H1 (cell line): ENCODE results near the gene HYAL1. TPM values are rescaled to one million over a fixed set of nuclear protein-coding genes. Genes with fewer than 3 reads are reported as not detected.

Source experiments
- CTCF ChIA-PET: fragments of 300-600 bp; sonication (Branson Sonifier 250); formaldehyde crosslinking; loops from one replicate; lab custom pipeline; 2021; ENCODE audit not compliant: partially characterized antibody; lab: Charles Lee
- POLR2A ChIA-PET: fragments of 300-600 bp; sonication (Branson Sonifier 250); formaldehyde crosslinking; loops from one replicate; lab custom pipeline; 2021; ENCODE audit warnings: inconsistent platforms; ENCODE audit not compliant: partially characterized antibody; lab: Charles Lee
- DNase-seq, 2 experiments: peaks; one replicate each; pipeline versions ENCODE4 v3.0.0 to v3.0.0-alpha.2; 2010 to 2022; ENCODE audit warnings: low spot score in 2 of 2, low read depth in 1 of 2, mixed read lengths in 1 of 2
- FAIRE-seq: peaks from 2 replicates; lab custom pipeline; 2011; peaks lifted over from hg19 to GRCh38; lab: Jason Lieb, UNC
- H2AFZ ChIP-seq: 2 replicates; pipeline ENCODE4 v1.8.1; 2012; ENCODE audit warnings: low read length, inconsistent platforms
- H2AK5ac ChIP-seq: 2 replicates; pipeline ENCODE4 v1.6.1; 2013; ENCODE audit warnings: low read depth, low read length
- H2BK120ac ChIP-seq: replicated peaks from 2 replicates; pipeline ENCODE3; 2013; ENCODE audit warnings: low read depth, low read length, inconsistent platforms
- H2BK12ac ChIP-seq: 2 replicates; pipeline ENCODE4 v1.6.1; 2013; ENCODE audit warnings: low read depth, low read length
- H2BK15ac ChIP-seq: 2 replicates; pipeline ENCODE4 v1.6.1; 2013; ENCODE audit warnings: low read length
- H2BK20ac ChIP-seq: 2 replicates; pipeline ENCODE4 v1.6.1; 2013; ENCODE audit warnings: low read length
- H2BK5ac ChIP-seq: 2 replicates; pipeline ENCODE4 v1.6.1; 2013; ENCODE audit warnings: low read depth, low read length
- H3K14ac ChIP-seq: 2 replicates; pipeline ENCODE4 v1.6.1; 2013; ENCODE audit warnings: inconsistent platforms; ENCODE audit not compliant: insufficient read length
- H3K18ac ChIP-seq: 2 replicates; pipeline ENCODE4 v1.6.1; 2013; ENCODE audit warnings: low read length; ENCODE audit errors: extremely low read depth
- H3K23ac ChIP-seq: 2 replicates; pipeline ENCODE4 v1.6.1; 2013; ENCODE audit warnings: inconsistent platforms; ENCODE audit not compliant: insufficient read length
- H3K23me2 ChIP-seq: 2 replicates; pipeline ENCODE4 v1.6.1; 2013; ENCODE audit warnings: low read depth, low read length
- H3K27ac ChIP-seq: 2 replicates; pipeline ENCODE4 v1.6.1; 2011; ENCODE audit warnings: low read depth, low read length, inconsistent platforms
- H3K27me3 ChIP-seq, 4 experiments: replicated peaks in 1 of 4; 1 replicate in 1 of 4; 2 replicates in 3 of 4; pipeline versions ENCODE4 v1.6.1 to v1.8.1; 2011 to 2013; ENCODE audit warnings: low read length in 3 of 4, mild to moderate bottlenecking in 3 of 4, inconsistent platforms in 2 of 4, mixed read lengths in 2 of 4, moderate library complexity in 1 of 4; ENCODE audit not compliant: control insufficient read depth in 3 of 4, insufficient read depth in 3 of 4; ENCODE audit errors: extremely low read depth in 1 of 4
- H3K36me3 ChIP-seq, 4 experiments: 2 replicates each; pipeline versions ENCODE4 v1.6.1 to v1.8.1; 2011 to 2013; ENCODE audit warnings: mild to moderate bottlenecking in 4 of 4, low read length in 3 of 4, moderate library complexity in 2 of 4, control low read depth in 1 of 4, inconsistent platforms in 1 of 4; ENCODE audit not compliant: insufficient read depth in 4 of 4, control insufficient read depth in 2 of 4
- H3K4ac ChIP-seq: replicated peaks from 2 replicates; pipeline ENCODE3; 2013; ENCODE audit warnings: low read length, low read depth, mixed read lengths, inconsistent platforms; ENCODE audit not compliant: insufficient read length
- H3K4me1 ChIP-seq, 4 experiments: replicated peaks in 1 of 4; 1 replicate in 1 of 4; 2 replicates in 3 of 4; pipeline versions ENCODE4 v1.6.1 to v1.8.1; 2011 to 2013; ENCODE audit warnings: low read length in 3 of 4, inconsistent platforms in 2 of 4, mixed read lengths in 1 of 4; ENCODE audit not compliant: insufficient read depth in 4 of 4, control insufficient read depth in 3 of 4
- H3K4me2 ChIP-seq, 2 experiments: 2 replicates each; pipeline versions ENCODE4 v1.6.1 to v1.8.1; 2011 to 2013; ENCODE audit warnings: low read depth in 2 of 2, low read length in 2 of 2, control low read depth in 1 of 2, inconsistent platforms in 1 of 2, mild to moderate bottlenecking in 1 of 2; ENCODE audit not compliant: insufficient read depth in 1 of 2
- H3K4me3 ChIP-seq, 4 experiments: fragments of 200-600, 300-600 bp in 1 of 4; sonication (generic), shearing (Covaris generic), sonication (Bioruptor Twin) in 1 of 4; 2 replicates each; pipeline versions ENCODE4 v1.5.1 to v1.8.1; 2011 to 2016; ENCODE audit warnings: low read length in 4 of 4, low read depth in 3 of 4, control low read depth in 2 of 4, inconsistent platforms in 2 of 4, mild to moderate bottlenecking in 2 of 4, mixed read lengths in 1 of 4, moderate library complexity in 1 of 4; ENCODE audit not compliant: insufficient read depth in 2 of 4; ENCODE audit errors: extremely low read depth in 1 of 4
- H3K56ac ChIP-seq: replicated peaks from 2 replicates; pipeline ENCODE3; 2013; ENCODE audit warnings: low read depth, mild to moderate bottlenecking, mixed read lengths, low read length, inconsistent platforms; ENCODE audit not compliant: insufficient read length
- H3K79me1 ChIP-seq: 2 replicates; pipeline ENCODE4 v1.6.1; 2013; ENCODE audit warnings: low read depth, low read length, control low read depth
- H3K79me2 ChIP-seq, 2 experiments: 2 replicates each; pipeline versions ENCODE4 v1.6.1 to v1.8.1; 2012 to 2013; ENCODE audit warnings: low read length in 2 of 2, mild to moderate bottlenecking in 2 of 2, inconsistent platforms in 1 of 2; ENCODE audit not compliant: insufficient read depth in 2 of 2, control insufficient read depth in 1 of 2
- H3K9ac ChIP-seq, 4 experiments: replicated peaks in 1 of 4; 1 replicate in 1 of 4; 2 replicates in 3 of 4; pipeline versions ENCODE4 v1.6.1 to v1.8.1; 2011 to 2013; ENCODE audit warnings: low read depth in 3 of 4, low read length in 3 of 4, control low read depth in 2 of 4, mild to moderate bottlenecking in 2 of 4, moderate library complexity in 2 of 4, inconsistent platforms in 1 of 4; ENCODE audit errors: extremely low read depth in 1 of 4
- H3K9me3 ChIP-seq, 2 experiments: 2 replicates each; pipeline versions ENCODE4 v1.6.1 to v1.8.1; 2012 to 2013; ENCODE audit warnings: mild to moderate bottlenecking in 2 of 2, moderate library complexity in 2 of 2, control low read depth in 1 of 2, inconsistent platforms in 1 of 2, low read depth in 1 of 2, low read length in 1 of 2, mixed read lengths in 1 of 2; ENCODE audit not compliant: insufficient read depth in 2 of 2
- H4K20me1 ChIP-seq, 2 experiments: replicated peaks in 1 of 2; 2 replicates each; pipeline versions ENCODE3 to v1.8.1; 2011 to 2013; ENCODE audit warnings: inconsistent platforms in 2 of 2, low read length in 2 of 2, mild to moderate bottlenecking in 1 of 2; ENCODE audit not compliant: insufficient read depth in 2 of 2, control insufficient read depth in 1 of 2
- H4K5ac ChIP-seq: 2 replicates; pipeline ENCODE4 v1.6.1; 2013; ENCODE audit warnings: low read length, low read depth, mixed read lengths, inconsistent platforms; ENCODE audit not compliant: insufficient read length
- H4K8ac ChIP-seq: 2 replicates; pipeline ENCODE4 v1.8.0; 2013; ENCODE audit warnings: mild to moderate bottlenecking, moderate library complexity, low read length, inconsistent platforms; ENCODE audit not compliant: insufficient read depth; ENCODE audit errors: extremely low read depth
- H4K91ac ChIP-seq: replicated peaks from 2 replicates; pipeline ENCODE3; 2013; ENCODE audit warnings: low read length, mixed read lengths, inconsistent platforms; ENCODE audit not compliant: insufficient read length
- CHD2 ChIP-seq: IDR thresholded peaks from 2 replicates; pipeline ENCODE4 v1.6.1; 2012; ENCODE audit warnings: low read length, improper control_type of control experiment
- CREB1 ChIP-seq: IDR thresholded peaks from 2 replicates; pipeline ENCODE4 v1.6.1; 2012; ENCODE audit warnings: inconsistent platforms
- GTF2F1 ChIP-seq: IDR thresholded peaks from 2 replicates; pipeline ENCODE4 v1.6.1; 2012; ENCODE audit warnings: low read depth, low read length, improper control_type of control experiment, borderline replicate concordance
- JUN ChIP-seq: IDR thresholded peaks from 2 replicates; pipeline ENCODE4 v1.6.1; 2011; ENCODE audit warnings: low read depth, mild to moderate bottlenecking, improper control_type of control experiment, low read length
- JUND ChIP-seq: IDR thresholded peaks from 2 replicates; pipeline ENCODE4 v1.6.1; 2011; ENCODE audit warnings: mild to moderate bottlenecking, improper control_type of control experiment, low read length
- MAFK ChIP-seq: IDR thresholded peaks from 2 replicates; pipeline ENCODE4 v1.6.1; 2012; ENCODE audit warnings: low read depth, mild to moderate bottlenecking, improper control_type of control experiment, low read length
- MAX ChIP-seq: IDR thresholded peaks from 2 replicates; pipeline ENCODE4 v1.6.1; 2012; ENCODE audit warnings: inconsistent platforms
- RAD21 ChIP-seq, 2 experiments: IDR thresholded peaks in 1 of 2; conservative IDR thresholded peaks in 1 of 2; 2 replicates each; pipeline ENCODE4 v1.6.1; 2011; ENCODE audit warnings: low read depth in 2 of 2, low read length in 2 of 2, improper control_type of control experiment in 1 of 2, inconsistent platforms in 1 of 2, mild to moderate bottlenecking in 1 of 2, moderate library complexity in 1 of 2
- SIN3A ChIP-seq, 2 experiments: IDR thresholded peaks in 1 of 2; conservative IDR thresholded peaks in 1 of 2; 2 replicates each; pipeline ENCODE4 v1.6.1; 2011 to 2012; ENCODE audit warnings: low read length in 2 of 2, improper control_type of control experiment in 1 of 2, low read depth in 1 of 2, mild to moderate bottlenecking in 1 of 2
- SIRT6 ChIP-seq: IDR thresholded peaks from one replicate; pipeline ENCODE4 v1.7.1; 2012; ENCODE audit warnings: low read length, inconsistent platforms
- ZNF274 ChIP-seq: IDR thresholded peaks from 2 replicates; pipeline ENCODE4 v1.7.0; 2012; ENCODE audit warnings: low read length, borderline replicate concordance; ENCODE audit errors: extremely low read depth
- WGBS, 2 experiments: shearing (Covaris generic) in 1 of 2; methylation state at CpG; one replicate each; pipeline versions ENCODE4 v1.1.6 to v1.1.7; 2013 to 2015; ENCODE audit warnings: low lambda C conversion rate in 2 of 2, mixed read lengths in 2 of 2, inconsistent platforms in 1 of 2, low coverage in 1 of 2, missing lambda C conversion rate in 1 of 2; ENCODE audit not compliant: insufficient replicate concordance in 2 of 2, insufficient coverage in 1 of 2, insufficient read length in 1 of 2; ENCODE audit errors: extremely low coverage in 1 of 2, missing lambda C conversion rate in 1 of 2; 5-methylcytosine and 5-hydroxymethylcytosine counted together
- polyA plus RNA-seq, 7 experiments: library from polyadenylated mRNA; depleted of rRNA in 3 of 7; stranded (reverse) in 5 of 7; unstranded in 2 of 7; fragments of >200 nt in 5 of 7; fragments of 200-250 nt in 2 of 7; gene quantifications; 1 replicate in 5 of 7; 2 replicates in 1 of 7; 4 replicates in 1 of 7; pipeline versions ENCODE4 v1.2.1 to v1.2.3, GENCODE V29; 2011 to 2013; ENCODE audit warnings: missing spikeins in 2 of 7, mixed read lengths in 2 of 7
- total RNA-seq: library from RNA; stranded (reverse); fragmentation: NEBNext Ultra II Directional; extraction: Animal tissue kit (Norgen Biotek cat#: 25700); gene quantifications from 2 replicates; pipeline ENCODE4 v1.2.1, GENCODE V29; 2021

The HYAL1 gene
- total and polyA plus RNA-seq, 2 of the 8 experiments (the other 6 are each of a cell fraction or from before 2014, with no cell fraction given) = 2.0 to 5.4 TPM

GRCh38 chr3:50324351-50325112, 21.2 kb upstream of the HYAL1 start:
- peaks cover 4 to 13% (median 12%) of the 10 kb centered on the region in 4 experiments; a peak in 5 of 8 replicates for H3K36me3 ChIP-seq
- H2BK12ac ChIP-seq = peak overlapping the region; percentile 44; the same call in 1 of the 2 replicates
- H3K27me3 ChIP-seq = no peaks in the 10 kb centered on the region
- peak in 1 of 2 experiments; percentile 96 for DNase-seq
- no peak overlapping the region for H2BK5ac ChIP-seq
- peaks cover 16% of the 10 kb centered on the region for H3K79me1 ChIP-seq
- no peak overlapping the region for H3K4ac ChIP-seq
- no peak overlapping the region for H4K91ac ChIP-seq
- H2BK120ac ChIP-seq = no peak overlapping the region
- no peak overlapping the region for H4K5ac ChIP-seq
- WGBS, 2 experiments = 57% methylated on average over 4 of the region's 4 CpGs; no CpG with 5 or more reads in 1 of the 2 experiments
- H2AFZ ChIP-seq = no peak overlapping the region
- H3K4me2 ChIP-seq = peak overlapping the region in 1 of 2 experiments; percentile 21; a peak in 1 of 4 replicates
- H3K14ac ChIP-seq = no peak overlapping the region
- H3K56ac ChIP-seq = no peak overlapping the region
- peaks cover 0 to 24% of the 10 kb centered on the region in 2 experiments; a peak in 2 of 4 replicates for H3K79me2 ChIP-seq
- H4K20me1 ChIP-seq = peaks cover 4 to 12% of the 10 kb centered on the region in 2 experiments
- H3K9me3 ChIP-seq = no peaks in the 10 kb centered on the region
- H4K8ac ChIP-seq = no peak overlapping the region
- peak; percentile 81 for FAIRE-seq
- ChIA-PET CTCF (interaction anchor here (0.7 to 7.5 kb wide), 26 partner anchors 9 to 184 kb away, joined by 3 to 75 read pairs (median 4); partner anchors contain the start of genes HYAL1, IFRD2 and LSMEM2), POLR2A (interaction anchor here (1.1 to 12.6 kb wide), 8 partner anchors 9 to 49 kb away, joined by 3 to 149 read pairs (median 7); partner anchors contain the start of genes HYAL1, HYAL3, IFRD2 and NAA80)
- H3K18ac ChIP-seq = no peak overlapping the region
- no peak overlapping the region for H3K27ac ChIP-seq
- no peak overlapping the region for H2AK5ac ChIP-seq
- H3K4me3 ChIP-seq = no peak overlapping the region
- no peak overlapping the region for H3K23ac ChIP-seq
- H3K9ac ChIP-seq = no peak overlapping the region
- H3K4me1 ChIP-seq = peaks cover 0 to 37% (median 22%) of the 10 kb centered on the region in 4 experiments; a peak in 6 of 7 replicates
- H3K23me2 ChIP-seq = peaks cover 28% of the 10 kb centered on the region
- no peak overlapping the region; the same call in 1 of the 2 replicates for H2BK20ac ChIP-seq
- H2BK15ac ChIP-seq = peak overlapping the region; percentile 48; the same call in 1 of the 2 replicates
- TF ChIP-seq CREB1 (0 out of 2 replicates have a peak, but pooled peaks have one; percentile 33), SIN3A (conservative IDR thresholded peaks at IDR 0.05 in 1 of 2, IDR thresholded peaks at IDR 0.05 in 1 of 2; ENCODE audit: low read depth in 1 of 2, low read length in 2 of 2) (peak in 1 of 2 experiments; percentile 58; a peak in 1 of 4 replicates), CHD2 (no peak), RAD21 (IDR thresholded peaks at IDR 0.05 in 1 of 2, conservative IDR thresholded peaks at IDR 0.05 in 1 of 2; ENCODE audit: low read depth in 2 of 2, low read length in 2 of 2) (peak; percentile 80 to 88), MAFK (no peak), JUND (no peak), SIRT6 (no peak), JUN (no peak), ZNF274 (no peak), MAX (0 out of 2 replicates have a peak, but pooled peaks have one; percentile 29), GTF2F1 (no peak)
